Neural cell (in vitro differentiated cells): ENCODE measurements around the gene KCNMB4. TPM values are rescaled to one million over a fixed set of nuclear protein-coding genes. Genes with fewer than 3 reads are reported as not detected.

ENCODE experiments used
- H2AFZ ChIP-seq: fragments of 200-600, 300-800 bp; sonication (generic), shearing (Covaris generic); 2 replicates; pipeline ENCODE4 v1.6.0; 2014; ENCODE audit warnings: low read depth, mild to moderate bottlenecking, antibody characterized with exemption, low read length, moderate library complexity
- H3F3A ChIP-seq: fragments of 200-600 bp; shearing (Covaris generic); 2 replicates; pipeline ENCODE4 v1.6.1; 2016; ENCODE audit warnings: mild to moderate bottlenecking, moderate library complexity, mixed read lengths, antibody characterized with exemption, low read length; ENCODE audit not compliant: insufficient read depth, poor library complexity, severe bottlenecking
- H3K27ac ChIP-seq: fragments of 200-600, 300-800 bp; sonication (generic), shearing (Covaris generic); 2 replicates; pipeline ENCODE4 v1.5.1; 2014; ENCODE audit warnings: mild to moderate bottlenecking, low read length, moderate library complexity
- H3K27me3 ChIP-seq: fragments of 300-800, 200-600 bp; sonication (generic), shearing (Covaris generic); 2 replicates; pipeline ENCODE4 v1.6.0; 2014; ENCODE audit warnings: mild to moderate bottlenecking, low read depth, low read length, moderate library complexity; ENCODE audit not compliant: insufficient read depth
- H3K36me3 ChIP-seq: fragments of 300-800, 200-600 bp; sonication (generic), shearing (Covaris generic); 2 replicates; pipeline ENCODE4 v1.5.1; 2014; ENCODE audit warnings: mild to moderate bottlenecking, antibody characterized with exemption, low read length, moderate library complexity; ENCODE audit not compliant: insufficient read depth
- H3K4me2 ChIP-seq: fragments of 300-800, 200-600 bp; sonication (generic), shearing (Covaris generic); 2 replicates; pipeline ENCODE4 v1.6.0; 2014; ENCODE audit warnings: mild to moderate bottlenecking, low read length
- H3K4me3 ChIP-seq: fragments of 300-800, 200-600 bp; sonication (generic), shearing (Covaris generic); 2 replicates; pipeline ENCODE4 v1.5.1; 2014; ENCODE audit warnings: mild to moderate bottlenecking, low read length, moderate library complexity
- H3K79me2 ChIP-seq: fragments of 200-600 bp; shearing (Covaris generic); replicated peaks from 2 replicates; pipeline ENCODE4 v1.6.0; 2014; ENCODE audit warnings: mild to moderate bottlenecking, low read length, moderate library complexity; ENCODE audit not compliant: insufficient read depth
- H3K9ac ChIP-seq: fragments of 300-800, 200-600 bp; sonication (generic), shearing (Covaris generic); 2 replicates; pipeline ENCODE4 v1.6.1; 2016; ENCODE audit warnings: mild to moderate bottlenecking, low read length, mixed read lengths
- H3K9me2 ChIP-seq: fragments of 200-600 bp; shearing (Covaris generic); 2 replicates; pipeline ENCODE4 v1.6.1; 2016; ENCODE audit warnings: mild to moderate bottlenecking, low read length, mixed read lengths; ENCODE audit not compliant: insufficient read depth
- H3K9me3 ChIP-seq: fragments of 200-600, 300-800 bp; sonication (generic), shearing (Covaris generic); 2 replicates; pipeline ENCODE4 v1.6.1; 2016; ENCODE audit warnings: mild to moderate bottlenecking, mixed run types, low read length, moderate library complexity, mixed read lengths
- H4K20me1 ChIP-seq: fragments of 200-600 bp; shearing (Covaris generic); 2 replicates; pipeline ENCODE4 v1.6.1; 2016; ENCODE audit warnings: mild to moderate bottlenecking, mixed run types; ENCODE audit not compliant: insufficient read depth
- EP300 ChIP-seq: fragments of 450-650 bp; conservative IDR thresholded peaks from 2 replicates; pipeline ENCODE4 v1.6.1; 2014; ENCODE audit warnings: antibody characterized with exemption, mild to moderate bottlenecking, moderate library complexity; ENCODE audit not compliant: poor library complexity, severe bottlenecking
- EZH2 ChIP-seq: fragments of 200-600, 300-800 bp; shearing (Covaris generic), sonication (generic); IDR thresholded peaks from 2 replicates; pipeline ENCODE4 v1.6.1; 2014; ENCODE audit warnings: antibody characterized with exemption, low read length, borderline replicate concordance, mild to moderate bottlenecking; ENCODE audit not compliant: insufficient read depth, poor library complexity, severe bottlenecking
- MXI1 ChIP-seq: fragments of 450-650 bp; conservative IDR thresholded peaks from 2 replicates; pipeline ENCODE4 v1.6.1; 2014; ENCODE audit warnings: antibody characterized with exemption, mild to moderate bottlenecking; ENCODE audit not compliant: poor library complexity, severe bottlenecking
- POLR2AphosphoS5 ChIP-seq: IDR thresholded peaks from 2 replicates; pipeline ENCODE4 v1.6.1; 2012
- RAD21 ChIP-seq: fragments of 450-650 bp; conservative IDR thresholded peaks from 2 replicates; pipeline ENCODE4 v1.6.1; 2014; ENCODE audit warnings: antibody characterized with exemption, mild to moderate bottlenecking, moderate library complexity
- REST ChIP-seq: IDR thresholded peaks from 2 replicates; pipeline ENCODE4 v1.6.1; 2012; ENCODE audit warnings: borderline replicate concordance
- SMC3 ChIP-seq: fragments of 450-650 bp; conservative IDR thresholded peaks from 2 replicates; pipeline ENCODE4 v1.6.1; 2014; ENCODE audit warnings: antibody characterized with exemption, mild to moderate bottlenecking, moderate library complexity; ENCODE audit not compliant: poor library complexity
- TAF1 ChIP-seq: IDR thresholded peaks from 2 replicates; pipeline ENCODE4 v1.6.1; 2012; ENCODE audit warnings: low read depth
- polyA plus RNA-seq: library from polyadenylated mRNA; depleted of rRNA; stranded (reverse); fragments of >200 nt; gene quantifications from 2 replicates; pipeline ENCODE4 v1.2.3, GENCODE V29; 2014
- TF ChIP-seq, protein P1 (sequence below): fragments of 450-650 bp; IDR thresholded peaks from 2 replicates; pipeline ENCODE4 v1.5.1; 2014; ENCODE audit warnings: antibody characterized with exemption, mild to moderate bottlenecking, moderate library complexity; ENCODE audit not compliant: poor library complexity, severe bottlenecking

KCNMB4 gene
- polyA plus RNA-seq, 1 donor from 2014 or later: 26.4 TPM

- Histone ChIP-seq H3K4me2 (no peak overlapping the region), H3K4me3 (no peak overlapping the region), H2AFZ (no peak overlapping the region), H4K20me1 (no peaks in the 10 kb centered on the region), H3K27ac (no peak overlapping the region), H3K79me2 (no peaks in the 10 kb centered on the region), H3K9me3 (peaks cover 3% of the 10 kb centered on the region), H3K9me2 (no peaks in the 10 kb centered on the region), H3F3A (no peaks in the 10 kb centered on the region), H3K9ac (no peak overlapping the region), H3K27me3 (no peaks in the 10 kb centered on the region), H3K36me3 (no peaks in the 10 kb centered on the region)
- TF ChIP-seq MXI1 (no peak), POLR2AphosphoS5 (no peak), EZH2 (no peak), SMC3 (no peak), TAF1 (no peak), RAD21 (no peak), REST (no peak), EP300 (no peak)
- TF ChIP-seq, protein P1, sequence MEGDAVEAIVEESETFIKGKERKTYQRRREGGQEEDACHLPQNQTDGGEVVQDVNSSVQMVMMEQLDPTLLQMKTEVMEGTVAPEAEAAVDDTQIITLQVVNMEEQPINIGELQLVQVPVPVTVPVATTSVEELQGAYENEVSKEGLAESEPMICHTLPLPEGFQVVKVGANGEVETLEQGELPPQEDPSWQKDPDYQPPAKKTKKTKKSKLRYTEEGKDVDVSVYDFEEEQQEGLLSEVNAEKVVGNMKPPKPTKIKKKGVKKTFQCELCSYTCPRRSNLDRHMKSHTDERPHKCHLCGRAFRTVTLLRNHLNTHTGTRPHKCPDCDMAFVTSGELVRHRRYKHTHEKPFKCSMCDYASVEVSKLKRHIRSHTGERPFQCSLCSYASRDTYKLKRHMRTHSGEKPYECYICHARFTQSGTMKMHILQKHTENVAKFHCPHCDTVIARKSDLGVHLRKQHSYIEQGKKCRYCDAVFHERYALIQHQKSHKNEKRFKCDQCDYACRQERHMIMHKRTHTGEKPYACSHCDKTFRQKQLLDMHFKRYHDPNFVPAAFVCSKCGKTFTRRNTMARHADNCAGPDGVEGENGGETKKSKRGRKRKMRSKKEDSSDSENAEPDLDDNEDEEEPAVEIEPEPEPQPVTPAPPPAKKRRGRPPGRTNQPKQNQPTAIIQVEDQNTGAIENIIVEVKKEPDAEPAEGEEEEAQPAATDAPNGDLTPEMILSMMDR: no peak
Measured at GRCh38 chr12:70393787-70394499, 27.9 kb downstream of the KCNMB4 start.

- no peak for TF ChIP-seq SMC3
- no peak for TF ChIP-seq EZH2
- TF ChIP-seq, protein P1: no peak
- TF ChIP-seq EP300: no peak
- TF ChIP-seq RAD21: no peak
- no peak for TF ChIP-seq REST
- no peak for TF ChIP-seq TAF1
- TF ChIP-seq POLR2AphosphoS5: no peak
- TF ChIP-seq MXI1: no peak
- H3K4me3 ChIP-seq: no peak overlapping the region
Measured at GRCh38 chr12:70398002-70398401, 31.9 kb downstream of the KCNMB4 start.

More at GRCh38 chr12:70398002-70398401, 31.9 kb downstream of the KCNMB4 start:
- Histone ChIP-seq H2AFZ (no peak overlapping the region), H3K9me2 (no peaks in the 10 kb centered on the region), H4K20me1 (no peaks in the 10 kb centered on the region), H3K27me3 (no peaks in the 10 kb centered on the region), H3K27ac (no peak overlapping the region), H3F3A (no peaks in the 10 kb centered on the region), H3K36me3 (peaks cover 14% of the 10 kb centered on the region), H3K9ac (no peak overlapping the region), H3K79me2 (no peaks in the 10 kb centered on the region), H3K9me3 (no peaks in the 10 kb centered on the region), H3K4me2 (no peak overlapping the region)
